Gastrocnemius medialis (tissue), 4 donors: ENCODE results near the gene MEIOSIN.

Experiments
- POLR2A ChIP-seq, 2 donors: fragments of 450-650 bp; IDR thresholded peaks; one replicate each; pipeline ENCODE4 v1.6.1; 2017; ENCODE audit warnings: antibody characterized with exemption in 2 of 2, mild to moderate bottlenecking in 2 of 2, moderate library complexity in 2 of 2
- TF ChIP-seq, protein P1 (sequence below), 5 experiments: fragments of 450-650 bp in 3 of 5; fragments of 200-600 bp in 2 of 5; sonication (generic) in 2 of 5; IDR thresholded peaks in 4 of 5; conservative IDR thresholded peaks in 1 of 5; 1 replicate in 4 of 5; 2 replicates in 1 of 5; pipeline ENCODE4 v1.5.1; 2016 to 2019; ENCODE audit warnings: antibody characterized with exemption in 5 of 5, mild to moderate bottlenecking in 3 of 5, moderate library complexity in 3 of 5

DNA sequence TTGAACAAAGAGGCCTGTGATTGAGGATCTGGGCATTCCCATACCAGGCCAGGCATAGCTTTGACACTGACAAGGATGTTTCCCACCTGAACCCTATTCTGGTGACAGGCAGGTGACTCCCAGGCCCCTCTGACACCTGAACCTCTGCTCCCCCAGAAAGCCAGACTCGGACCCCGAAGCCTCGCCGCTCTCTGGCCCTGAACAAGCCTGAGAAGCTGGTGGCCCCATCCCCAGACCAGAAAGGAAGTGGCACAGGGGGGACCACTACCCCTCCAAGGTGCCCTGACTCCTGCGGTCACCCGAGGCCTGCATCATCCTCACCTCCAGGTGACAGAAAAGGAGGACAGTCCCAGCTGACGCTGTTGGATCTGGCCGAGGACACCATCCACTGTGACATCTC lies 21.1 kb downstream of the MEIOSIN start:
- TF ChIP-seq, protein P1, sequence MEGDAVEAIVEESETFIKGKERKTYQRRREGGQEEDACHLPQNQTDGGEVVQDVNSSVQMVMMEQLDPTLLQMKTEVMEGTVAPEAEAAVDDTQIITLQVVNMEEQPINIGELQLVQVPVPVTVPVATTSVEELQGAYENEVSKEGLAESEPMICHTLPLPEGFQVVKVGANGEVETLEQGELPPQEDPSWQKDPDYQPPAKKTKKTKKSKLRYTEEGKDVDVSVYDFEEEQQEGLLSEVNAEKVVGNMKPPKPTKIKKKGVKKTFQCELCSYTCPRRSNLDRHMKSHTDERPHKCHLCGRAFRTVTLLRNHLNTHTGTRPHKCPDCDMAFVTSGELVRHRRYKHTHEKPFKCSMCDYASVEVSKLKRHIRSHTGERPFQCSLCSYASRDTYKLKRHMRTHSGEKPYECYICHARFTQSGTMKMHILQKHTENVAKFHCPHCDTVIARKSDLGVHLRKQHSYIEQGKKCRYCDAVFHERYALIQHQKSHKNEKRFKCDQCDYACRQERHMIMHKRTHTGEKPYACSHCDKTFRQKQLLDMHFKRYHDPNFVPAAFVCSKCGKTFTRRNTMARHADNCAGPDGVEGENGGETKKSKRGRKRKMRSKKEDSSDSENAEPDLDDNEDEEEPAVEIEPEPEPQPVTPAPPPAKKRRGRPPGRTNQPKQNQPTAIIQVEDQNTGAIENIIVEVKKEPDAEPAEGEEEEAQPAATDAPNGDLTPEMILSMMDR (IDR thresholded peaks at IDR 0.05 in 4 of 5, conservative IDR thresholded peaks at IDR 0.05 in 1 of 5) = no peak
- no peak for TF ChIP-seq POLR2A (IDR thresholded peaks at IDR 0.05)
